CD4-positive, alpha-beta T cell treated with Interleukin-12 subunit alpha and Interleukin-12 subunit beta, for 1 hour (primary cell): ENCODE measurements around the gene STAB2.

Experiments
- DNase-seq: peaks from one replicate; pipeline ENCODE4 v3.0.0-alpha.2; 2020

Gene STAB2

DNA sequence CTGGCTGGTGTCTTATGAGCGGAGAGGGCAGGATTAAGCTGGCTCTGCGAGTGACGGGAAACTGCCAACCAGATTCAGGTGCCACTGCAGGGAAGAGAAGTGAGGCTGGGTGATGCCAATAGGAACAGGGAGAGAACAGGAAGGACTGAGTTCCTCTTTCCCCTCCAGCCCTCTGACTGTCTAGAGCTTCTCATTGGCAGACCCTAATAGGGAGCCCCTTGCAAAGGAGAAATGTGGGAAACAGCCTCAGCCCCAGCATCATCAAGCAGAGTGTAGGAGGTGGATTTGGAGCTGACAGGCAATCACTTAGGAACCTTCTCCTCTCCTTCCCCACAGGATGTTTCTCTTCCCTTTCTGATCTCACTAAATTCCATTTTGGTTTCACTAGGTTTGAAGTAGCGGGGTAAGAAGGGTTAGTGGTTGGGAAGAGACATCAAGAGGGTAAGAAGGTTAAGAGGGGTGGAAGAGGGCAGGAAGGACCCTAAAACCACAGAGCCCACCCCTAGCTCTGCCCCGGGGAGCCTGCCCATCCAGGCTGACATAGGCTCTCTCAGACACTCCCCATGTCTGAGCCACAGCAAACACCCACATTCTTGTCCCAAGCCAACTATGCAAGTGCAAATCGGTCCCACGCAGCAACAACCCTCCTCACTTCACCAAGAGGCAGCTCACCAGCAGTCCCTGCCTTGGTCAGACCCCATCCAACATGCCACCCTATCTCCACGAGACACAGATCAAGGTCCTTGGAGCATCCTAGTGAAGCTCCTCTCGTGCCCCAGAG is 111.1 kb downstream of the STAB2 start:
- no peak for DNase-seq

DNA sequence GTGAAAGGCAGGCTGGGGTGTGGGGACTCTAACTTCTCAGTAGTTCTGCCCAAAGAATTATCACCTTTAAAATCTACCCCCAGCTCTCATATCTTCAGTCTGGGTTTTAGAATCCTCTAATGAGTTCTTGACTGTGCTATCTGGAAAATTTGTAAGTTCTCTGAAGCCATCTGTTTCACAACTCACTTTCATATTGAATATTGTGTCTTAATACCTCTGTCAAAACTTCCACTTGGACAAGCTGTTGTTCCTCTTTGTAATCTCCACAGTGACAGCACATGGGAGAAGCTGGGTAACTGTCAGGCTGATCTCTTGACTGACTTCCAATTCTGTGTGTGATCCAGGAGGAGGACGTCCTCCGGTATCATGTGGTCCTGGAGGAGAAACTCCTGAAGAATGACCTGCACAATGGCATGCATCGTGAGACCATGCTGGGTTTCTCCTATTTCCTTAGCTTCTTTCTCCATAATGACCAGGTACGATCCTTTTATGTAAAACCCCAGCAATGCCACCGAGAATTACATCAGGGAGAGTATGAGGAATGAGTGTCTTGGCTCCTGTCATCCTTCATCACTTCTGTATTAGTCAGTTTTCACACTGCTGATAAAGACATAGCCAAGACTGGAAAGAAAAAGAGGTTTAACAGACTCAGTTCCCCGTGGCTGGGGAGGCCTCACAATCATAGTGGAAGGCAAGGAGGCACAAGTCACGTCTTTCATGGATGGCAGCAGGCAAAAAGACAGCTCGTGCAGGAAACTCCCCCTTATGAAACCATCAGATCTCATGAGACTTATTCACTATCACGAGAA is 111.9 kb downstream of the STAB2 start:
- no peak for DNase-seq

DNA sequence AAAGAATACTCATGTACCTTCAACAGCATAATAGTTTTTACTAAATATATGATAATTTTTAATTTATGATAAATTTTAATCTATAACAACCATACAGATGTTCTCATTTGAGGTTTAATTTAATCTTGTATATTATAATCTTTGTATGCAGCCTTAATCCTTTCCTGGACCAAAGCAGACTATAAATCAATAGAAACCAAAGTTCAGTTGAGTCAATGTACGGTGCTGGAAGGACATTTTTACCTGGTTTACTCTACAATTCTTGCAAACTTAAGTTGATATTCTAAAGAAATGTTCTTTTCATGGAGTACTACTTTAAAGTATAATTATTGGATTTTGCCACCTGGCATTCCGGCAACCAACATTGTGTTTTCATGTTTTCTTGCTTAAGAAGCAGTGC is 118.0 kb downstream of the STAB2 start:
- DNase-seq = no peak

DNA sequence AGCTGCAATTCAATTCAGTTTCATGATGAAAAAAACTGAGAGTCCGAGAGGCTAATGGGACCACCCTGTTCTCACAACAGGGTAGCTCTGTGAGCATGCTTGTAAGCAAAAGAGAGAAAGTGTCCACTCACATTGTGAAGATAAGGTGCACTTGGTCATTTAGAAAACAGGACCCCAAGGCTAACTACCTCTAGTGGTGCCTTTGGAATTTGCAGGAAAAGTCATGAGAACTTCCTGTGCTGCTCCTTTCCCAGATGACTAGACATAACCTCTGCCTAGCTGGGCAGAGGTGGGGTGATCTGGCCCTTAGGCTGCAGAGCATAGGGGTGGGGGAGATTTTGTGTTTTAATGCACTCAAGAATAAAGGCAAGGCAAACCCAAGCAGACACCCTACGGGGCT is 118.9 kb downstream of the STAB2 start:
- DNase-seq = no peak

DNA sequence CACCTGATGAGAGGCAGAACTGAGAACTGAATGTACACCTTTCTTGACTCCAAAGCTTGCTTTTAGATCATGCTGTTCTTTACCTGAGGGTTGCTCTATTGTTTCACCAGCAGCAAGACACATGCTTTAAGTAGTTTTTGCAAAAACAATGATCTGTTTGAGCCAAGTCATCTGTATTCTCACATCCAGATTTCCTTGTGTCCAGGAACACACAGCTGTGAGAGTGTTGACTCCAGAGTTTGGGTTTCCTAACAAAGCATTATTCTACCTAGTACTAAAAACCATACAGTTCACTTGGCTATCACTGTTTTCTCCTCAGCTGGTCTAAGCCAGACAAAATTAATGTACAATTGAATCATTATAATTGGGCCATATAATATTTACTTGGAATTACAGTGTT is 120.4 kb downstream of the STAB2 start:
- no peak for DNase-seq

DNA sequence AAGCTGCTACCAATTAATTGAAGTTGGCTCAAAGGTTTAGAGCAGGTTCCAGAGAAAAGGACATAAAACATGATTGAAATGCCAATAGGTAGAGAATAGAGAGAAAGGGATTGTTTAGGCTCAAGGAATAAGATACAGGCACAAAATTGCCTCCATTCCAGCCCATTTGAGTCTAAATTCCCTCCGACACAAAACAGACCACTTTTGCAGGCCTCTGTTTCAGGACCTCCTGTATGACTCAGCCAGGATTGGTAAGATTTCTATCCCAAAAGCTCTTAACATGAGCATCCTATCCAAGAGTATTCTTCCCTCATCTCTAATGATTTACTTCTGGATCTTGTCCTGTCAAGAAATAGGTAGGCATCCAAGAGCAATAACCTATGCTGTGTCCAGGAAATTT is 123.5 kb downstream of the STAB2 start:
- no peak for DNase-seq

DNA sequence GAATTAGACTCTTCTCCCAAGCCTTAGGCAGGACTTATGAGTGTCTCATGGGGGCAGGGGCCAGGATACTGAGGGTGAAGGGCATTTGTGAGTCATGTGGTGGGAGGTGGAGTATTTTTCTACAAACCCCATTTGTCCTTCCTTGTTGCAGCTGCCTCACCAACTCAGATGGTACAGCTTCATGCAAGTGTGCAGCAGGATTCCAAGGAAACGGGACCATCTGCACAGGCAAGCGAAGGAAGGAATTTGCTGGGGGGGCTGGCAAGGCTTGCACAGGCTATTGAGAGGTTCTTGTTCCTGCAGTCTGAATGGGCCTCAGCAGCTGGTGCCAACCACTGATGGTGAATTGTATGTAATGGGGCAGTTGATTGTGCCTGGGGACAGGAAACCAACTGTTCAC is 125.1 kb downstream of the STAB2 start:
- no peak for DNase-seq

DNA sequence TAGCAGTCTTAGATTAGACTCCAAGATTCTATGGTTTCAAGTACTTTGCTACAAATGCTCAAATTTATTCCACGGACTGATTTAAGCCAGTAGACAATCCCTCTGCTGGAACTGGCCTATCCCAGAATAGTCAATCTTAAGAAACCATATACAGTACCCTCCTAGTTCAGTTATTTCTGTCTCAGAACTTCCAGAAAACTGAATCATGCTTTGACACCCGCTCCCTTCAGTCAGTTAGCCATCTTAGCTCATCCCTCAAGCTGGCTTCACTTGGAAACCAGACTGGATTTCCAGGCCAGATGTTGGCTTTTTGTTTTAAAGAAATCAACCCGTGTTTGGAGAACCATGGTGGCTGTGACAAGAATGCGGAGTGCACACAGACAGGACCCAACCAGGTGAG is 128.4 kb downstream of the STAB2 start:
- DNase-seq = no peak

DNA sequence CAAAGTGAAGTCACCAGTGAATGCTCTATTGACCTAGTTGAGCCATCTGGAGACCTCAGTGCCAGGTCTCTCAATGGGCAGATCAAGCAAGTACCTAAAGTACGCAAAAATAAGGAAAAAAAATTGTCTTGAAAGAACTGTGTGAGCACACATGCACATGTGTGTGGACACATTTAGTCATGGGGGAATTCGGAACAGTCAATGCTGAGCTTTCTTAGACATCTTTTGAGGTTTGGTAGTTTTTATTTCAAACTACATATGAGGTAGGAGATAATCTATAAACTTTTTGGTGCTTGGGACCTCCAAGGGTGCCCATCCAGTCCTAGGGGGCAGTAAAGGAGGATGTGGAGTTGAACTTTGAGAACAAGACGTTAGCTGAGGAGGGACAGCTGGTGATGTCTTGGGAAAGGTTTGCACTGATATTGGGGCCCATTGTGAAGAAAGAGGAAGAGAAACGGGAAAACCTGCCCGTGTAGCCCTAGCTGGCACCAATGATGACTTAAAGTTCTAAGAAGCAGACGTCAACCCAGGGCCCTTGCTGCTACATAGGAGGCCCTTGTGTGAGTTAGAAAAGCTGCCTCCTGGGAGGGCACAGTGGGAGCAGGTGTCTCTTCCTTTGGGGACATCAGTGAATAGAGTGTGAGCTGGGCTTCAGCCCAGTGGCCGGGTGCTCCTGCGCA is 129.6 kb downstream of the STAB2 start:
- no peak for DNase-seq

DNA sequence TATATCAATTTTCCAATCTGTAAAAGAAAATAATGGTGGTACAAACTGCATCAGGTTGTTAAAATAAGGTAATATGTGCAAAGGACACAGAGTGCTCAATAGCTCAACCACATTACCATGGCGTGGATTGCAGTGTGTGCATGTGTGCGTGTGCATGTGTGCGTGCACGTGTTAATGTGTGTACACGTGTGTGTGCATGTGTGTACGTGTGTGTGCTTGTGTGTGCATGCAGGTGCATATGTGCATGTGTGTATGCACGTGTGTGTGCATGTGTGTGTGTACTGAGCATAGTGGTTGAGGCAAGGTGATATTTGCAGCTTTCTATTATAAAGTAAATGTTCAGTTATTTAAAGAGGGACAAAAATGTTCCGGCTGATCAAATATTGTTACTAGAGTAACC is 138.3 kb downstream of the STAB2 start:
- DNase-seq = no peak

DNA sequence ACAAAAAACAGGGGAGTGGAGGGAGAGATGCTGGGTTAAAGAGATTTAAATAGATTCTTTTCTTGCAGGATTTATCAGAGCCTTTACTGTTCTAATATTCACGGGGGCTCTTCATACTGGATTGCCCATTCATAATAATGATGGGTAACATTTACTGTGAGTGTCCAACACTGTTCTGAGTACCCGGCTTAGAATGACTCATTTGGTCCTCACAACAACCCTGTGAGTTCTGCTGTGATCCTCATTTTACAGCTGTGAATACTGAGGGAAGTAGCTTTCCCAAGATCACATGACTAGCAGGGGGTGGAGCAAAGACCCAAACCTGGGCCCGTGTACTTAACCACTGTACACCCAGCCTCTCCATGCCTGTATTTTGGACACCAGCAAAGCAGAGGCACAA is 140.6 kb downstream of the STAB2 start:
- DNase-seq = no peak

DNA sequence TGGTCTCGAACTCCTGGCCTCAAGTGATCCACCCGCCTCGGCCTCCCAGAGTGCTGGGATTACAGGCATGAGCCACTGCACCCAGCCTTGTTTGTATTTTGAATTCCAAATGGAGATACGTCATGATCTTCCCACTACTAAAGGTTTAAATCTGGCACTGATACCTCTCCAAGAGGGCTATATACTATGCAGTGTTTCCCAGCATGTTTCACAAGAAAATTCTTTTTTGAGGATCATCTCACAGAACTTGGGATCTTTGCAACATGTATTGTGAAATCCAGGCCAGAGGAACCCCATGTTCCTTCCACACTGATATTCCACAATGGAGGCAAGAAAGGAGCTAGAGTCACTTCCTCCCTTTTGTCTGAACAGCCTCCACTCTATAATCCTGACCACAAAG is 141.2 kb downstream of the STAB2 start:
- no peak for DNase-seq

DNA sequence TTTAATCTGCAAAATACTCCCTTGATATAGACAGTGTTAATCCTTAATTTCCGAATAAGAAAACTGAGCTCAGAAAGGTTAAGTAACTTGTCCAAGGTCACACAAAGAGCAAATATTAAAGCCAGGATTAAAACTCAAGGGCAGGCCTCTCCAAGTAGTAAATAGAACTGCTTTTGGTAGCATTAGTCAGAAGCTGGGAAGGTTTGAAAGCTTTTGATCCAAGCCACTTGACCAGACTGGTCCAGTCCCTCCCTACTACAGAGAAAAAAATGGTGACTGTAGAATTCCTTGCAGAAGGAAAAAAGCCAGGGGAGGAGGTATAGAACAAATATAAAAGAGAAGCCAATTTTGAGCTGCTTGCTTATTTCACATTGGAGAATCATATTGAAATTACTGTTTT is 142.4 kb downstream of the STAB2 start:
- no peak for DNase-seq

DNA sequence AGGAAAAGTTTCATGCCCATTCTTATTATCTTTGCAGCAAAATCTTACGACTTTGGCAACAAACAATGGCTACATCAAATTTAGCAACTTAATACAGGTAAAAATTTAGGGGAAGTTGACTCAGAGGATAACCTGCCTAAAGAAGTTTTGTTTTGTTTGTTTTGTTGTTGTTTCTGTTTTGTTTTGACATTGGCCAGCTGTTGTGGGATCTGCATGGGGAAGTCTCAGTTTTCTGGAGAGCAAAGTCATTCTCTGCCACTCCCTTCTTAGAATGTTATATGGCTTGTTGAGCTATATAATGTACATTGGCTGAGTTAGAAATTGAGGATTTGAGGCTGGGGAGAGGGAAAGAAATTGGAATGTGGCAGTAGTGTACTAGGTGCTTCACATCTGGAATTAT is 144.5 kb downstream of the STAB2 start:
- no peak for DNase-seq

DNA sequence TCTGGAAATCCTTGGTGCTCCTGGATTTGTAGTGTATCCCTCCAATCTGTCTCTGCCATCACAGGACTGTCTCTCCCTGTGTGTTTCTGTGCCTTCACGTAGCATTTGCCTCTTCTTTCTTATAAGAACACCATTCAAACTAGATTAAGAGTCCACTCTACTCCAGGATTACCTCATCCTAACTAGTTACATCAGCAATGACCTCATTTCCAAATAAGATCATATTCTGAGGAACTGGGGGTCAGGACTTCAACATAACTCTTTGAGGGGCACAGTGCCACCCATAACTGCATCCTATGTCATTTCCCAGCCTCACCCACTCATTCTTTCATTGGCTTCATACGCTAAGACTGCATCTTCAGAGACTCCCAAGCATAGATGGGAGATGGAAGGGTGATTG is 147.8 kb downstream of the STAB2 start:
- DNase-seq = no peak

DNA sequence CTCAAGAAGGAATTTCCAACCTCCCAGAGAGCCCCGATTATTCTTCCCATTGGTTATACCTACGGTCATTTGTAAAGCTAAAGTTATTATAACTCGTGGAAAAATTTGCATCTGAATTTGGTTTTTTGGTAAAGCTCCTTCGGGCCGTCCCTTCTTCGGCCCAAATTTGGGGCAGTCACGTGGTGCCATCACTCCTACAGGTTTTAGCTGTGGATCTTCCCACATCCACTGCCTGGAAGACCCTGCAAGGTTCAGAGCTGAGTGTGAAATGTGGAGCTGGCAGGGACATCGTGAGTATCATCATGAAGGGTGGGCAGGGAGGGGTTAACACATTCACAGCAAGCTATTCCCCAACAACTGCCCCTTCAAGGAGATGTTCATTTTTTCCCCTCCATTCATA is 148.2 kb downstream of the STAB2 start:
- no peak for DNase-seq

DNA sequence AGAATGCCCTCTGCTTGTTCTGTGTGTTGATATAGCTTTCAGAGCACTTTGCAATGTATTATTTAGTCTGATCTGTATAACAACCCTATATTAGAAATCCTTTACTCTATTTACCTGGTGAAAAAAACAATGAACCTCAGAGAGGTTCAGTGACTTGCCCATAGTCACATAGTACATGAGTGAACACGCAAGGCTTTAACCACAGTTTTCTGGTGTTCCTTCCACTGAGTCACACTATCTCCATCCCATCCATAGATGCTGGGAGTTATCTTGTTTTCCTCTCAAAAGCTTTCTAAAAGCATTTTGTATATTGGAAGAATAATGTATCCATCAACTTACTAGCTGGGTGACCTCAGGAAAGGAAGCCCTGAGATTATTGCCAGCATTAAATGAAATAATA is 149.5 kb downstream of the STAB2 start:
- DNase-seq = no peak

DNA sequence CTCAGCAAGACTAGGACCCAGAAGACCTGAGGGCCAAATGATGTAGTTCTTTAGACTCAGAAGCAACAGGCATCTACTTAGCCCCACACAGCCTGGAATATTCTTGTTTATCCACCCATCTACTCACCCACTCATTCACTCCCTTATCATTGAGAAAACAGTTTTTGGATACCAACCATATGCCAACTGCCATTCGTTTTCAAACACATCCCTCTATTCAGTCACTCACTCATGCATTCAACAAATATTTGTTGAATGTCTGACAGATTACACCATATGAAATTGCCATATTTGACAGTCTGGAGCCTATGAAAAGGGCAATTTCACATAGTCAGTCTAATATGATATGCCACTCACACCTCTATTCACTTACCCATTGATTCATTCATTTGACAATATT is 150.8 kb downstream of the STAB2 start:
- no peak for DNase-seq

DNA sequence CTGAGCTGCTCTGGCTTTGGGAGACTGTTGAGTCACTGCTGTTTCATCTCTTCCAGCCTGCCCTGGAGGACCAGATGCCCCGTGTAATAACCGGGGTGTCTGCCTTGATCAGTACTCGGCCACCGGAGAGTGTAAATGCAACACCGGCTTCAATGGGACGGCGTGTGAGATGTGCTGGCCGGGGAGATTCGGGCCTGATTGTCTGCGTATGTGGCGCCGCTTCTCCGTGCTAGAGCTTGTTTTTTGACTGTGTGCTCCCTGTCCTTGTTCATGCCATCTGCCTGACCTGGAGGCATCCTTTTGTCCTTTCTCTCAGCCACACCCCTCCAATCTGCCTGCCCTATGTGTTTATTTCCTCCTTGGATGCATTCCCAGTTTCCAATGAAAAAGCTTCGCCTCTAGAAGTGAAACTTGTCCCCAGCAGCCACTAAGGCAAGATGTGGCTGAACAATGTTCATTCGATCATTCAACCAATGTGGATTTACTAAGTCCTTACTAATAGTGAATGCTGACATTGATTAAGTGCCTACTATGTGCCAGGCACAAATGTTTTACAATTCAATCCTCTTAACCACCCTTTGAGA is 155.4 kb downstream of the STAB2 start:
- DNase-seq = no peak

DNA sequence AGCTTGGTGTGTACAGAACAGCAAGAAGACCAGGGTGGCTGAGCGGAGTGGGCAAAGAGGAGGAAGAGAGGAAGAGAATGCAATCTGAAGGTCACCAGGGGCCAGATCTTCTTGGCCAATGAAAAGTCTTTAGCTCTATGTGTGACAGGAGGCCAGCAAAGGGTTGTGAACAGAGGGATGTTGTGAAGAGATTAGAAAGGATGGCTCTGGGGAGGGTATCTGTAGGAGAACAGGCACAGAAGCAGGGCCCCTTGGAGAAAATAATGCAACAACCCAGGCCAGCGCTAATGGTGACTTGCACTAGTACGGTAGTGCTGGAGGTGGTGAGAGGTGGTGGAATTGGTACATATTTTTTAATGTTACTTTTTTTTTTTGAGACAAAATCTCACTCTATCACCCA is 156.7 kb downstream of the STAB2 start:
- no peak for DNase-seq

DNA sequence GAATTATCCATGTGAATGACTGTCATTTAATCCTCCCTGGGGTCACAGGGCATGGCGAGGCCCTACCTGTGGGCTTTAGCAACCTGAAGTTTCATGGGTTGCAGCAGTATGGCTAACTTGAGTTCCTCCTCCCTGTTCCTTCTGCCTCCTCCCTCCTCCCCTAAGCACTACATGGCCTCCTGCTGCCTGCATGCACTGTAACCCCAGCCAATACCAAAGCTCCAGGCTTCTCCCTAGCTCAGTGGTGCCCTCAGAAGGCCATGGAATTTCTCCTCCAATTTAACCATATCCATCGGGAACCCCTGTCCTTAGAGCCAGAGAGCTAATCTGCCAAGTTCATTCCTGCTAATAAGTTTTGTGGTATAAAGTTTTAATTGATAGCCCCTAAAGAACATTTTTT is 158.9 kb downstream of the STAB2 start:
- DNase-seq = no peak

DNA sequence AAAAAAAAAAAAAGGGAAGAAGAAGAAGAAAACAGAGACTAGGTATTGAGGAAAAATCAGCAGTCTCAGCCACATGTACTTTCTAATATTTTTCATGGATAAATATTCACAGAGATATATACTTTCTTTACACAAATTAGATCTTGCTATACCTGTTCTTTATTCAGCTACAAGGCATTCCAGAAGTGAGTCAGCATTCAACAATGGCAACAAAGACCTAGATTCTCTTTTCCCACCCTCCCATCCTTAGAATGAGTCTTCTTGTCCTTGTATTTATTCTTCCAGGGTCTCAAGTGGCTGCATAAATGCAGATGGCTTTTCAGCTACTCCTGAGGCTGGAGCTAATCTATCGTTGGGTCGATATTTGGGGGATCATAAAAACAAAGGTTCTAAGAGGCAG is 160.9 kb downstream of the STAB2 start:
- DNase-seq = no peak

DNA sequence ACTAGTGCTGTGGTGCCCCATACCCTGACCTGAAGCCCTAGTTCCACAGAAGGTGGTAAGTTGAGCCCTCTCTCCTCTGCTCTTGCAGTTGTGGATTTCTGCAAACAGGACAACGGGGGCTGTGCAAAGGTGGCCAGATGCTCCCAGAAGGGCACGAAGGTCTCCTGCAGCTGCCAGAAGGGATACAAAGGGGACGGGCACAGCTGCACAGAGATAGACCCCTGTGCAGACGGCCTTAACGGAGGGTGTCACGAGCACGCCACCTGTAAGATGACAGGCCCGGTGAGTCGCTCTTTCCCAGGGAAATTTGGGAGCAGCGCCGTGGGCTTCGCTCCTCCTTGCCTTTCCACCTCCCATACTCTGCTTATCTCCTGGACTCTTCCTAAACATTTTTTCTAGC is 161.8 kb downstream of the STAB2 start:
- DNase-seq = no peak

DNA sequence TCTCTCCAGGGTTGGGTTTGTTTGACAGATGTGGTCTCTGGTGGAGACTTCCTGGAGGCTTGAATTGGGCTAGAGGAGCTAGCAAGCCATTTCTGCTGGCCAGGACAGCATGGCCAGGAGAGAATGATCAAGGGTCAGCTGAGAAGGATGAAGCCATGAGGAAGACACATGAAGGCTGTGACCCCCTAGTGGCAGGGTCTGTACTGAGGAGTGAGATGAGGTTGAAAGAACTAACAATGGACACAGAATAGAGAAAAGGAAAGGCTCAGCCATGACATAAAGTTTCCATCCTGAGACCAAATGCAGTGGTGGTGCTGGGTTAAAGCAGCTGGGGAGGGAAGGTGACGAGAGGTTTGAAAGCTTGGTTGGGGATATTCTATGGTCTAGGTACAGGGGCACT is 164.1 kb downstream of the STAB2 start:
- DNase-seq = no peak
